Ovary (tissue), 9 donors: ENCODE results near the gene USP53. TPM values are rescaled to one million over a fixed set of nuclear protein-coding genes. Genes with fewer than 3 reads are reported as not detected.

ENCODE experiments used
- DNase-seq, 5 donors: peaks; one replicate each; pipeline ENCODE4 v3.0.0-alpha.2; 2019 to 2020
- H3K27ac ChIP-seq, 2 donors: fragments of 200-600 bp; one replicate each; pipeline versions ENCODE4 v1.5.1 to v1.8.0; 2019 to 2022
- H3K27me3 ChIP-seq: fragments of 200-600 bp; one replicate; pipeline ENCODE4 v1.8.0; 2022
- H3K36me3 ChIP-seq: fragments of 200-600 bp; sonication (generic); one replicate; pipeline ENCODE4 v1.5.1; 2019
- H3K4me1 ChIP-seq: one replicate; pipeline ENCODE4 v1.8.1; 2013; ENCODE audit warnings: mild to moderate bottlenecking, moderate library complexity; ENCODE audit not compliant: insufficient read depth
- H3K4me3 ChIP-seq: fragments of 200-600 bp; sonication (generic); one replicate; pipeline ENCODE4 v1.5.1; 2017
- H3K9me3 ChIP-seq, 2 donors: fragments of 200-600 bp in 1 of 2; sonication (generic) in 1 of 2; one replicate each; pipeline versions ENCODE4 v1.5.1 to v1.8.1; 2013 to 2019; ENCODE audit warnings: mild to moderate bottlenecking in 1 of 2, moderate library complexity in 1 of 2
- EP300 ChIP-seq: sonication (generic); formaldehyde crosslinking; IDR thresholded peaks from one replicate; pipeline ENCODE4 v1.6.1; 2017; ENCODE audit warnings: antibody characterized with exemption
- POLR2A ChIP-seq: fragments of 450-650 bp; IDR thresholded peaks from one replicate; pipeline ENCODE4 v1.6.1; 2017; ENCODE audit warnings: antibody characterized with exemption, mild to moderate bottlenecking, moderate library complexity
- WGBS, 3 donors: extraction: QIAGEN DNeasy Blood & Tissue Kit in 1 of 3; methylation state at CpG; one replicate each; pipeline versions ENCODE4 v1.1.5 to v1.1.7; 2013 to 2017; 5-methylcytosine and 5-hydroxymethylcytosine counted together
- intact Hi-C, 4 donors: fragments of 100-400 bp; cut with DNase I; formaldehyde crosslinking; loops; one replicate each; pipeline versions ENCODE4 v1.11.0 to v1.15.1; 2022 to 2023
- polyA plus RNA-seq, 2 donors: library from polyadenylated mRNA; stranded (reverse); fragments of 200-250 nt in 1 of 2; fragments of 350-450 nt in 1 of 2; fragmentation: Illumina TruSeq in 1 of 2; extraction: RNeasy Lipid Tissue Mini Kit (QIAGEN cat#74804) in 1 of 2; gene quantifications; one replicate each; pipeline ENCODE4 v1.2.3, GENCODE V29; 2013 to 2014
- total RNA-seq, 7 donors: library from RNA; depleted of rRNA in 2 of 7; stranded (reverse); fragments of >200 nt in 2 of 7; fragmentation: NEBNext Ultra II Directional in 3 of 7; extraction: Animal tissue kit (Norgen Biotek cat#: 25700) in 3 of 7; gene quantifications; one replicate each; pipeline versions ENCODE4 v1.1.0 to v1.2.4, GENCODE V29; 2016 to 2023
- TF ChIP-seq, protein P1 (sequence below), 3 donors: fragments of 450-650 bp in 2 of 3; fragments of 200-600 bp in 1 of 3; IDR thresholded peaks; one replicate each; pipeline versions ENCODE4 v1.5.1 to v1.8.0; 2016 to 2022; ENCODE audit warnings: antibody characterized with exemption in 3 of 3, mild to moderate bottlenecking in 1 of 3
- donor health status: DM: no; HTN: no; CAD: no; lungs with moderate emphysema.
- donor health status: DM: no; HTN: no; CAD: no.
- donor health status: Bipolar disorder and iron deficiency.
- donor health status: DM: yes; HTN: yes; CAD: no.
- donor health status: DM: no; HTN: no; CAD: no.
- donor health status: DM: yes; HTN: yes; CAD: no.

USP53 gene
- total and polyA plus RNA-seq, 9 donors, result 10.7 to 98.9 (median 20.4) TPM

DNA sequence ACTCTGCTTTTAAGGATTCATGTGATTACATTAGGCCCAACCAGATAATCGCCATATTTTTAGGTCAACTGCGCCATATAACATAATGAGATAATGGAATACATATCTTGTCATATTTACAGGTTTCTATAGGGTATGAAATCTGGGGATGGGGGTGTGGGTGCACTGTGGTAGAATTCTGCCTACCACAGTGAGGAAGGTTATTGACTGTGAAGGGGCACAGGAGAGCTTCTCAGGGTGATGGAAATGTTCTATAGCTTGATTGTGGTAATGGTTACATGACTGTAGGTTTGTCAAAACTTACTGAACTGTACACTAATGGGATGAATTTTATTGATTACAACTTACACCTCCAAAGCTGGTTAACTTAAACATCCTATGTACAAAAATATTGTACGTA is 15.9 kb downstream of the USP53 start:
- intact Hi-C loops, result no loop called here
- no peak overlapping the region for H3K27ac ChIP-seq
- no peak overlapping the region for H3K4me3 ChIP-seq
- TF ChIP-seq POLR2A (no peak), EP300 (no peak)
- TF ChIP-seq, protein P1, sequence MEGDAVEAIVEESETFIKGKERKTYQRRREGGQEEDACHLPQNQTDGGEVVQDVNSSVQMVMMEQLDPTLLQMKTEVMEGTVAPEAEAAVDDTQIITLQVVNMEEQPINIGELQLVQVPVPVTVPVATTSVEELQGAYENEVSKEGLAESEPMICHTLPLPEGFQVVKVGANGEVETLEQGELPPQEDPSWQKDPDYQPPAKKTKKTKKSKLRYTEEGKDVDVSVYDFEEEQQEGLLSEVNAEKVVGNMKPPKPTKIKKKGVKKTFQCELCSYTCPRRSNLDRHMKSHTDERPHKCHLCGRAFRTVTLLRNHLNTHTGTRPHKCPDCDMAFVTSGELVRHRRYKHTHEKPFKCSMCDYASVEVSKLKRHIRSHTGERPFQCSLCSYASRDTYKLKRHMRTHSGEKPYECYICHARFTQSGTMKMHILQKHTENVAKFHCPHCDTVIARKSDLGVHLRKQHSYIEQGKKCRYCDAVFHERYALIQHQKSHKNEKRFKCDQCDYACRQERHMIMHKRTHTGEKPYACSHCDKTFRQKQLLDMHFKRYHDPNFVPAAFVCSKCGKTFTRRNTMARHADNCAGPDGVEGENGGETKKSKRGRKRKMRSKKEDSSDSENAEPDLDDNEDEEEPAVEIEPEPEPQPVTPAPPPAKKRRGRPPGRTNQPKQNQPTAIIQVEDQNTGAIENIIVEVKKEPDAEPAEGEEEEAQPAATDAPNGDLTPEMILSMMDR (IDR thresholded peaks at IDR 0.05), result no peak
- no peaks in the 10 kb centered on the region for H3K36me3 ChIP-seq
- no peaks in the 10 kb centered on the region for H3K4me1 ChIP-seq
- H3K27me3 ChIP-seq, result peaks cover 3% of the 10 kb centered on the region
- no peaks in the 10 kb centered on the region for H3K9me3 ChIP-seq
- 98 to 100% (median 98%) methylated on average over 3 of the region's 3 CpGs for whole genome bisulfite sequencing, 3 donors
- no peak for DNase-seq

DNA sequence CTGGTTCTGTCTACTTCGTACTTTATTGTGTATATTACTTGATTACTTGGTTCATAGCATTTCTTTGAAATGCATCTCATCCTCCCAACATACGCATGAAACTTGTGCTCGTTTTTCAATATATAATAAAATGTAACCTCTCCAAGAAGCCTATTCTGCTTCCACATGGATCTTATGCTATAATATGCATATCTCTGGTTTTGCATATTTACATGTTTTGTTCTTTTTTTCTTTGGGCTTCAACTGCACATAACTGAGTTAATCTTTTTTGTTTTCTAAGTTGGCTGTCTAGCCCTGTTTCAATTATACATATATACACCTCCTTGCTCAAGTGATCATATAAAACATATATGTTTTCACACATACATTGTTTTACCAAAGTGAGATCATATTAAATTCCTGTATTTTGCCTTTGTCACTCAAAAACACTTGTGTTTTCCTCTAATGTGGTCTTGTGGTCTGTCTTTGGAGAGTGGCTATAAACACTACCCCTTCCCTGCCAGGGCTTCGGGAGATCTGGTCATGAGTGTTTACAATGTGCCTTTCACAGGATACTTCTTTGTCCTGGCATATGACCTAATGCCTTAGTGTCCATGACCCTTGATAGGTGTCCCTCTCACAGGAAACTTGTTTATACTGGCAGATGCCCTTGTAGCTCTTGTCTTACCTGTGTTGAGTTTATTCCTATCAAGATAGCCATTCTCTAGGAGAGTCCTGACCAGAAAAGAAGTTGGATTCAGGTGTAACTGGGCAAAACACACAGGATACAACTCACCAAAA is 17.6 kb downstream of the USP53 start:
- 93 to 95% (median 93%) methylated on average over 4 of the region's 4 CpGs for WGBS, 3 donors
- no peak for DNase-seq
- H3K27me3 ChIP-seq, result peaks cover 3% of the 10 kb centered on the region
- TF ChIP-seq EP300, result no peak
- TF ChIP-seq, protein P1 (IDR thresholded peaks at IDR 0.05), result no peak
- no peak for TF ChIP-seq POLR2A
- no peak overlapping the region for H3K4me3 ChIP-seq
- H3K36me3 ChIP-seq, result no peaks in the 10 kb centered on the region
- intact Hi-C loops, result no loop called here
- H3K9me3 ChIP-seq, result no peaks in the 10 kb centered on the region
- H3K27ac ChIP-seq, result no peak overlapping the region
- H3K4me1 ChIP-seq, result peaks cover 3% of the 10 kb centered on the region

DNA sequence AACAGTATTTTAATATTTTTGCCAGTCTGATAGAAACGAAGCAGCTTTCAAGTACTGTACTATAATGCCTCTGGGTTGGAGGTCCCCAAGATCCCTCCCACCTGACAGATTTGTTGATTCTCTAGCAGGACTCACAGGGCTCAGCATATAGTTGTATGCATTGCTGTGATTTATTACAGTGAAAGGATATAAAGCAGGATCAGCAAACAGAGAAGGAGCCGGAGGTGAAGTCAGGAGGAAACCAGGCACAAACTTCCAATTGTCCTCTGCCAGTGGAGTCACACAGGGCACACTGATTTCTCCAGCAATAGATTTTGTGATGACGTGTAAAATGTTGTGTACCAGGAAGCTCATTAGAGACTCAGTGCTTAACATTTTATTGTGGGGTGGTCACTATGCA is 19.0 kb downstream of the USP53 start:
- DNase-seq, result no peak
- intact Hi-C loops, result no loop called here
- Histone ChIP-seq H3K4me3 (no peak overlapping the region), H3K27me3 (peaks cover 3% of the 10 kb centered on the region), H3K4me1 (peaks cover 3% of the 10 kb centered on the region), H3K9me3 (no peaks in the 10 kb centered on the region), H3K36me3 (no peaks in the 10 kb centered on the region), H3K27ac (no peak overlapping the region)
- 65 to 74% (median 68%) methylated on average over 3 of the region's 3 CpGs for WGBS, 3 donors
- TF ChIP-seq, protein P1 (IDR thresholded peaks at IDR 0.05), result no peak
- no peak for TF ChIP-seq EP300

DNA sequence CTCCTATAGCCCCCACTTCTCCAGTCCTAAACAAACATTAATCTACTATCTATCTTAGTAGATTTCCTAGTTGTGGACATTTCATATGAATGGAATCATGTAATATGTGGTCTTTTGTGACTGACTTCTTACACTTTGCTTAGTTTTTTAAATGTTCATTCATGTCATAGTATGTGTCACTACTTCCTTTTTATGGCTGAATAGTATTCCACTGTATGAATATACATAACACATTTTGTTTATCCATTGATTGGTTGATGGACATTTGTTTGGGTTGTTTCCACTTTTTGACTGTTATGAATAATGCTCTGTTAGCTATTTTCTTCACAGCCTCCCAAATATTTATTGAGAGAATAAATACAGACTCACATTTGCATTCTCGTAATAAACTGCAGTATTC is 19.8 kb downstream of the USP53 start:
- 97 to 100% (median 98%) methylated on average over 1 of the region's 1 CpG for WGBS, 3 donors
- H3K36me3 ChIP-seq, result no peaks in the 10 kb centered on the region
- intact Hi-C loops, result no loop called here
- no peak overlapping the region for H3K27ac ChIP-seq
- no peak for DNase-seq
- H3K27me3 ChIP-seq, result peaks cover 3% of the 10 kb centered on the region
- H3K4me3 ChIP-seq, result no peak overlapping the region
- H3K9me3 ChIP-seq, result no peaks in the 10 kb centered on the region
- peaks cover 3% of the 10 kb centered on the region for H3K4me1 ChIP-seq
- TF ChIP-seq, protein P1 (IDR thresholded peaks at IDR 0.05), result no peak
- TF ChIP-seq POLR2A (no peak), EP300 (no peak)
